WTC11 (cell line): ENCODE results near the gene CELF4. TPM values are rescaled to one million over a fixed set of nuclear protein-coding genes. Genes with fewer than 3 reads are reported as not detected.

Experiments
- ATAC-seq: fragments of 200-7000 bp; cut with Tn5 transposase; 2 replicates; pipeline ENCODE4 v1.10.0; 2021; ENCODE audit warnings: mild to moderate bottlenecking, moderate library complexity
- CTCF ChIA-PET: fragments of 300-600 bp; sonication (Branson Sonifier 250); formaldehyde crosslinking; loops from one replicate; lab custom pipeline; 2021; ENCODE audit warnings: antibody characterized with exemption; lab: Charles Lee
- POLR2A ChIA-PET: fragments of 350-600 bp; sonication (Branson Sonifier 250); formaldehyde crosslinking; loops from one replicate; lab custom pipeline; 2021; ENCODE audit warnings: antibody characterized with exemption; lab: Charles Lee
- DNase-seq: peaks from one replicate; pipeline ENCODE4 v3.0.0; 2021; ENCODE audit warnings: low spot score
- H3K27ac Mint-ChIP-seq: 2 replicates; pipeline ENCODE4 v1.8.0; 2021; ENCODE audit warnings: mixed read lengths
- H3K27me3 Mint-ChIP-seq: 2 replicates; pipeline ENCODE4 v1.8.0; 2021; ENCODE audit warnings: low read depth, mild to moderate bottlenecking, moderate library complexity, mixed read lengths
- H3K36me3 Mint-ChIP-seq: 2 replicates; pipeline ENCODE4 v1.8.0; 2021; ENCODE audit warnings: mixed read lengths
- H3K4me1 Mint-ChIP-seq: 2 replicates; pipeline ENCODE4 v1.8.0; 2022; ENCODE audit warnings: mixed read lengths
- H3K4me3 Mint-ChIP-seq: 2 replicates; pipeline ENCODE4 v1.8.0; 2021; ENCODE audit warnings: mild to moderate bottlenecking, moderate library complexity, mixed read lengths
- H3K9me3 Mint-ChIP-seq: 2 replicates; pipeline ENCODE4 v1.8.0; 2021; ENCODE audit warnings: mixed read lengths
- CBFB ChIP-seq: sonication (generic); formaldehyde crosslinking; IDR thresholded peaks from 2 replicates; pipeline ENCODE4 v1.8.1; 2022; ENCODE audit warnings: mild to moderate bottlenecking, low read depth, missing genetic modification reagents
- CREM ChIP-seq: sonication (generic); formaldehyde crosslinking; IDR thresholded peaks from 2 replicates; pipeline ENCODE4 v1.8.1; 2022; ENCODE audit warnings: mild to moderate bottlenecking, missing genetic modification reagents, moderate library complexity
- ESRRA ChIP-seq: sonication (generic); formaldehyde crosslinking; IDR thresholded peaks from 2 replicates; pipeline ENCODE4 v1.8.1; 2022; ENCODE audit warnings: mild to moderate bottlenecking, missing genetic modification reagents, borderline replicate concordance
- HMGA2 ChIP-seq: fragments of 250-450 bp; sonication (Bioruptor Pico); IDR thresholded peaks from 2 replicates; pipeline ENCODE4 v1.4.0; 2021; ENCODE audit warnings: mild to moderate bottlenecking, moderate library complexity
- NR1H2 ChIP-seq: sonication (generic); formaldehyde crosslinking; IDR thresholded peaks from 2 replicates; pipeline ENCODE4 v1.9.0; 2021; ENCODE audit warnings: mild to moderate bottlenecking, moderate library complexity, missing genetic modification reagents
- TEAD1 ChIP-seq: sonication (generic); formaldehyde crosslinking; IDR thresholded peaks from 2 replicates; pipeline ENCODE4 v1.8.0; 2022; ENCODE audit warnings: mild to moderate bottlenecking, missing genetic modification reagents
- ZBTB21 ChIP-seq: sonication (generic); formaldehyde crosslinking; IDR thresholded peaks from 2 replicates; pipeline ENCODE4 v1.8.1; 2023; ENCODE audit warnings: mild to moderate bottlenecking, missing genetic modification reagents, borderline replicate concordance
- total RNA-seq: library from RNA; stranded (reverse); gene quantifications from 3 replicates; pipeline ENCODE4 v1.2.3, GENCODE V29; 2021
- TF ChIP-seq, protein P1 (sequence below): sonication (generic); formaldehyde crosslinking; IDR thresholded peaks from 2 replicates; pipeline ENCODE4 v1.8.1; 2023; ENCODE audit warnings: mild to moderate bottlenecking, missing genetic modification reagents
- TF ChIP-seq, protein P2 (sequence below): sonication (generic); formaldehyde crosslinking; IDR thresholded peaks from 2 replicates; pipeline ENCODE4 v1.8.0; 2023; ENCODE audit warnings: missing genetic modification reagents, mild to moderate bottlenecking, borderline replicate concordance
- TF ChIP-seq, protein P3 (sequence below): sonication (generic); formaldehyde crosslinking; IDR thresholded peaks from 2 replicates; pipeline ENCODE4 v1.8.1; 2022; ENCODE audit warnings: mild to moderate bottlenecking, missing genetic modification reagents, moderate library complexity, borderline replicate concordance
- TF ChIP-seq, protein P4 (sequence below): fragments of 250-450 bp; sonication (Bioruptor Pico); IDR thresholded peaks from 2 replicates; pipeline ENCODE4 v1.9.0; 2021; ENCODE audit warnings: mild to moderate bottlenecking
- TF ChIP-seq, protein P5 (sequence below): sonication (generic); formaldehyde crosslinking; IDR thresholded peaks from 2 replicates; pipeline ENCODE4 v1.8.1; 2023; ENCODE audit warnings: mild to moderate bottlenecking, missing genetic modification reagents, moderate library complexity
- TF ChIP-seq, protein P6 (sequence below): fragments of 250-450 bp; sonication (Bioruptor Pico); IDR thresholded peaks from 2 replicates; pipeline ENCODE4 v1.9.0; 2021; ENCODE audit warnings: mild to moderate bottlenecking, borderline replicate concordance
- TF ChIP-seq, protein P7 (sequence below): sonication (generic); formaldehyde crosslinking; IDR thresholded peaks from 2 replicates; pipeline ENCODE4 v1.8.0; 2023; ENCODE audit warnings: mild to moderate bottlenecking, missing genetic modification reagents
- TF ChIP-seq, protein P8 (sequence below): sonication (generic); formaldehyde crosslinking; IDR thresholded peaks from 2 replicates; pipeline ENCODE4 v1.8.1; 2022; ENCODE audit warnings: low read depth, missing genetic modification reagents, borderline replicate concordance

The CELF4 gene
- total RNA-seq, 1 experiment from 2014 or later: 2.9 TPM

DNA sequence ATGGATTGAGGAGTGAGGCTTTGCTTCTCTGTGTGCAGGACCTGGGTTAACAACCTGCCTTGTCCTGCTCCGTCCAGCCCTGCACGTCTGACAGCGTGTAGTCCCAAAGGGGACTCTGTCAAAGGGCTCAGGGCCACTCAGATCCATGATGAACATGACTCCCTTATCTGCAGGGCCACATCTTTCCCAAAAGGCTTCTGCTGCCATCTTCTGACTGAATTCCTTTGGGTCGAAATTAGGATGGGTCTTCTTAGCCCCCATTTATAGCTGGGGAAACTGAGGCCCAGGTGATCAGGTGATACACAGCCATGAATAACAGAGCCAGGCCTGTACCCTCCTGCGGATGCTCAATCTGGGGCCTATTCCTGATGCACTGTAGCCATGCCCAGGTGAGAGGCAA is 109.2 kb downstream of the CELF4 start:
- POLR2A ChIA-PET: no interaction called here
- CTCF ChIA-PET: no interaction called here
- TF ChIP-seq ESRRA: no peak
- TF ChIP-seq ZBTB21 (CRISPR knock-in tag): no peak
- TF ChIP-seq TEAD1 (CRISPR knock-in tag): no peak
- TF ChIP-seq NR1H2: no peak
- TF ChIP-seq HMGA2 (CRISPR knock-in tag): no peak
- TF ChIP-seq, protein P1, sequence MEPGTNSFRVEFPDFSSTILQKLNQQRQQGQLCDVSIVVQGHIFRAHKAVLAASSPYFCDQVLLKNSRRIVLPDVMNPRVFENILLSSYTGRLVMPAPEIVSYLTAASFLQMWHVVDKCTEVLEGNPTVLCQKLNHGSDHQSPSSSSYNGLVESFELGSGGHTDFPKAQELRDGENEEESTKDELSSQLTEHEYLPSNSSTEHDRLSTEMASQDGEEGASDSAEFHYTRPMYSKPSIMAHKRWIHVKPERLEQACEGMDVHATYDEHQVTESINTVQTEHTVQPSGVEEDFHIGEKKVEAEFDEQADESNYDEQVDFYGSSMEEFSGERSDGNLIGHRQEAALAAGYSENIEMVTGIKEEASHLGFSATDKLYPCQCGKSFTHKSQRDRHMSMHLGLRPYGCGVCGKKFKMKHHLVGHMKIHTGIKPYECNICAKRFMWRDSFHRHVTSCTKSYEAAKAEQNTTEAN (CRISPR knock-in tag): no peak
- TF ChIP-seq CBFB (CRISPR knock-in tag): no peak
- TF ChIP-seq, protein P2, sequence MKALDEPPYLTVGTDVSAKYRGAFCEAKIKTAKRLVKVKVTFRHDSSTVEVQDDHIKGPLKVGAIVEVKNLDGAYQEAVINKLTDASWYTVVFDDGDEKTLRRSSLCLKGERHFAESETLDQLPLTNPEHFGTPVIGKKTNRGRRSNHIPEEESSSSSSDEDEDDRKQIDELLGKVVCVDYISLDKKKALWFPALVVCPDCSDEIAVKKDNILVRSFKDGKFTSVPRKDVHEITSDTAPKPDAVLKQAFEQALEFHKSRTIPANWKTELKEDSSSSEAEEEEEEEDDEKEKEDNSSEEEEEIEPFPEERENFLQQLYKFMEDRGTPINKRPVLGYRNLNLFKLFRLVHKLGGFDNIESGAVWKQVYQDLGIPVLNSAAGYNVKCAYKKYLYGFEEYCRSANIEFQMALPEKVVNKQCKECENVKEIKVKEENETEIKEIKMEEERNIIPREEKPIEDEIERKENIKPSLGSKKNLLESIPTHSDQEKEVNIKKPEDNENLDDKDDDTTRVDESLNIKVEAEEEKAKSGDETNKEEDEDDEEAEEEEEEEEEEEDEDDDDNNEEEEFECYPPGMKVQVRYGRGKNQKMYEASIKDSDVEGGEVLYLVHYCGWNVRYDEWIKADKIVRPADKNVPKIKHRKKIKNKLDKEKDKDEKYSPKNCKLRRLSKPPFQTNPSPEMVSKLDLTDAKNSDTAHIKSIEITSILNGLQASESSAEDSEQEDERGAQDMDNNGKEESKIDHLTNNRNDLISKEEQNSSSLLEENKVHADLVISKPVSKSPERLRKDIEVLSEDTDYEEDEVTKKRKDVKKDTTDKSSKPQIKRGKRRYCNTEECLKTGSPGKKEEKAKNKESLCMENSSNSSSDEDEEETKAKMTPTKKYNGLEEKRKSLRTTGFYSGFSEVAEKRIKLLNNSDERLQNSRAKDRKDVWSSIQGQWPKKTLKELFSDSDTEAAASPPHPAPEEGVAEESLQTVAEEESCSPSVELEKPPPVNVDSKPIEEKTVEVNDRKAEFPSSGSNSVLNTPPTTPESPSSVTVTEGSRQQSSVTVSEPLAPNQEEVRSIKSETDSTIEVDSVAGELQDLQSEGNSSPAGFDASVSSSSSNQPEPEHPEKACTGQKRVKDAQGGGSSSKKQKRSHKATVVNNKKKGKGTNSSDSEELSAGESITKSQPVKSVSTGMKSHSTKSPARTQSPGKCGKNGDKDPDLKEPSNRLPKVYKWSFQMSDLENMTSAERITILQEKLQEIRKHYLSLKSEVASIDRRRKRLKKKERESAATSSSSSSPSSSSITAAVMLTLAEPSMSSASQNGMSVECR (CRISPR knock-in tag): no peak
- TF ChIP-seq, protein P3, sequence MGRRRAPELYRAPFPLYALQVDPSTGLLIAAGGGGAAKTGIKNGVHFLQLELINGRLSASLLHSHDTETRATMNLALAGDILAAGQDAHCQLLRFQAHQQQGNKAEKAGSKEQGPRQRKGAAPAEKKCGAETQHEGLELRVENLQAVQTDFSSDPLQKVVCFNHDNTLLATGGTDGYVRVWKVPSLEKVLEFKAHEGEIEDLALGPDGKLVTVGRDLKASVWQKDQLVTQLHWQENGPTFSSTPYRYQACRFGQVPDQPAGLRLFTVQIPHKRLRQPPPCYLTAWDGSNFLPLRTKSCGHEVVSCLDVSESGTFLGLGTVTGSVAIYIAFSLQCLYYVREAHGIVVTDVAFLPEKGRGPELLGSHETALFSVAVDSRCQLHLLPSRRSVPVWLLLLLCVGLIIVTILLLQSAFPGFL (CRISPR knock-in tag): no peak
- no peak for TF ChIP-seq CREM (CRISPR knock-in tag)
- TF ChIP-seq, protein P4, sequence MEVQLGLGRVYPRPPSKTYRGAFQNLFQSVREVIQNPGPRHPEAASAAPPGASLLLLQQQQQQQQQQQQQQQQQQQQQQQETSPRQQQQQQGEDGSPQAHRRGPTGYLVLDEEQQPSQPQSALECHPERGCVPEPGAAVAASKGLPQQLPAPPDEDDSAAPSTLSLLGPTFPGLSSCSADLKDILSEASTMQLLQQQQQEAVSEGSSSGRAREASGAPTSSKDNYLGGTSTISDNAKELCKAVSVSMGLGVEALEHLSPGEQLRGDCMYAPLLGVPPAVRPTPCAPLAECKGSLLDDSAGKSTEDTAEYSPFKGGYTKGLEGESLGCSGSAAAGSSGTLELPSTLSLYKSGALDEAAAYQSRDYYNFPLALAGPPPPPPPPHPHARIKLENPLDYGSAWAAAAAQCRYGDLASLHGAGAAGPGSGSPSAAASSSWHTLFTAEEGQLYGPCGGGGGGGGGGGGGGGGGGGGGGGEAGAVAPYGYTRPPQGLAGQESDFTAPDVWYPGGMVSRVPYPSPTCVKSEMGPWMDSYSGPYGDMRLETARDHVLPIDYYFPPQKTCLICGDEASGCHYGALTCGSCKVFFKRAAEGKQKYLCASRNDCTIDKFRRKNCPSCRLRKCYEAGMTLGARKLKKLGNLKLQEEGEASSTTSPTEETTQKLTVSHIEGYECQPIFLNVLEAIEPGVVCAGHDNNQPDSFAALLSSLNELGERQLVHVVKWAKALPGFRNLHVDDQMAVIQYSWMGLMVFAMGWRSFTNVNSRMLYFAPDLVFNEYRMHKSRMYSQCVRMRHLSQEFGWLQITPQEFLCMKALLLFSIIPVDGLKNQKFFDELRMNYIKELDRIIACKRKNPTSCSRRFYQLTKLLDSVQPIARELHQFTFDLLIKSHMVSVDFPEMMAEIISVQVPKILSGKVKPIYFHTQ (CRISPR knock-in tag): no peak
- TF ChIP-seq, protein P5, sequence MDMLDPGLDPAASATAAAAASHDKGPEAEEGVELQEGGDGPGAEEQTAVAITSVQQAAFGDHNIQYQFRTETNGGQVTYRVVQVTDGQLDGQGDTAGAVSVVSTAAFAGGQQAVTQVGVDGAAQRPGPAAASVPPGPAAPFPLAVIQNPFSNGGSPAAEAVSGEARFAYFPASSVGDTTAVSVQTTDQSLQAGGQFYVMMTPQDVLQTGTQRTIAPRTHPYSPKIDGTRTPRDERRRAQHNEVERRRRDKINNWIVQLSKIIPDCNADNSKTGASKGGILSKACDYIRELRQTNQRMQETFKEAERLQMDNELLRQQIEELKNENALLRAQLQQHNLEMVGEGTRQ (CRISPR knock-in tag): no peak
- TF ChIP-seq, protein P6, sequence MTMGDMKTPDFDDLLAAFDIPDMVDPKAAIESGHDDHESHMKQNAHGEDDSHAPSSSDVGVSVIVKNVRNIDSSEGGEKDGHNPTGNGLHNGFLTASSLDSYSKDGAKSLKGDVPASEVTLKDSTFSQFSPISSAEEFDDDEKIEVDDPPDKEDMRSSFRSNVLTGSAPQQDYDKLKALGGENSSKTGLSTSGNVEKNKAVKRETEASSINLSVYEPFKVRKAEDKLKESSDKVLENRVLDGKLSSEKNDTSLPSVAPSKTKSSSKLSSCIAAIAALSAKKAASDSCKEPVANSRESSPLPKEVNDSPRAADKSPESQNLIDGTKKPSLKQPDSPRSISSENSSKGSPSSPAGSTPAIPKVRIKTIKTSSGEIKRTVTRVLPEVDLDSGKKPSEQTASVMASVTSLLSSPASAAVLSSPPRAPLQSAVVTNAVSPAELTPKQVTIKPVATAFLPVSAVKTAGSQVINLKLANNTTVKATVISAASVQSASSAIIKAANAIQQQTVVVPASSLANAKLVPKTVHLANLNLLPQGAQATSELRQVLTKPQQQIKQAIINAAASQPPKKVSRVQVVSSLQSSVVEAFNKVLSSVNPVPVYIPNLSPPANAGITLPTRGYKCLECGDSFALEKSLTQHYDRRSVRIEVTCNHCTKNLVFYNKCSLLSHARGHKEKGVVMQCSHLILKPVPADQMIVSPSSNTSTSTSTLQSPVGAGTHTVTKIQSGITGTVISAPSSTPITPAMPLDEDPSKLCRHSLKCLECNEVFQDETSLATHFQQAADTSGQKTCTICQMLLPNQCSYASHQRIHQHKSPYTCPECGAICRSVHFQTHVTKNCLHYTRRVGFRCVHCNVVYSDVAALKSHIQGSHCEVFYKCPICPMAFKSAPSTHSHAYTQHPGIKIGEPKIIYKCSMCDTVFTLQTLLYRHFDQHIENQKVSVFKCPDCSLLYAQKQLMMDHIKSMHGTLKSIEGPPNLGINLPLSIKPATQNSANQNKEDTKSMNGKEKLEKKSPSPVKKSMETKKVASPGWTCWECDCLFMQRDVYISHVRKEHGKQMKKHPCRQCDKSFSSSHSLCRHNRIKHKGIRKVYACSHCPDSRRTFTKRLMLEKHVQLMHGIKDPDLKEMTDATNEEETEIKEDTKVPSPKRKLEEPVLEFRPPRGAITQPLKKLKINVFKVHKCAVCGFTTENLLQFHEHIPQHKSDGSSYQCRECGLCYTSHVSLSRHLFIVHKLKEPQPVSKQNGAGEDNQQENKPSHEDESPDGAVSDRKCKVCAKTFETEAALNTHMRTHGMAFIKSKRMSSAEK: no peak
- TF ChIP-seq, protein P7, sequence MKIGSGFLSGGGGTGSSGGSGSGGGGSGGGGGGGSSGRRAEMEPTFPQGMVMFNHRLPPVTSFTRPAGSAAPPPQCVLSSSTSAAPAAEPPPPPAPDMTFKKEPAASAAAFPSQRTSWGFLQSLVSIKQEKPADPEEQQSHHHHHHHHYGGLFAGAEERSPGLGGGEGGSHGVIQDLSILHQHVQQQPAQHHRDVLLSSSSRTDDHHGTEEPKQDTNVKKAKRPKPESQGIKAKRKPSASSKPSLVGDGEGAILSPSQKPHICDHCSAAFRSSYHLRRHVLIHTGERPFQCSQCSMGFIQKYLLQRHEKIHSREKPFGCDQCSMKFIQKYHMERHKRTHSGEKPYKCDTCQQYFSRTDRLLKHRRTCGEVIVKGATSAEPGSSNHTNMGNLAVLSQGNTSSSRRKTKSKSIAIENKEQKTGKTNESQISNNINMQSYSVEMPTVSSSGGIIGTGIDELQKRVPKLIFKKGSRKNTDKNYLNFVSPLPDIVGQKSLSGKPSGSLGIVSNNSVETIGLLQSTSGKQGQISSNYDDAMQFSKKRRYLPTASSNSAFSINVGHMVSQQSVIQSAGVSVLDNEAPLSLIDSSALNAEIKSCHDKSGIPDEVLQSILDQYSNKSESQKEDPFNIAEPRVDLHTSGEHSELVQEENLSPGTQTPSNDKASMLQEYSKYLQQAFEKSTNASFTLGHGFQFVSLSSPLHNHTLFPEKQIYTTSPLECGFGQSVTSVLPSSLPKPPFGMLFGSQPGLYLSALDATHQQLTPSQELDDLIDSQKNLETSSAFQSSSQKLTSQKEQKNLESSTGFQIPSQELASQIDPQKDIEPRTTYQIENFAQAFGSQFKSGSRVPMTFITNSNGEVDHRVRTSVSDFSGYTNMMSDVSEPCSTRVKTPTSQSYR: no peak
- TF ChIP-seq, protein P8, sequence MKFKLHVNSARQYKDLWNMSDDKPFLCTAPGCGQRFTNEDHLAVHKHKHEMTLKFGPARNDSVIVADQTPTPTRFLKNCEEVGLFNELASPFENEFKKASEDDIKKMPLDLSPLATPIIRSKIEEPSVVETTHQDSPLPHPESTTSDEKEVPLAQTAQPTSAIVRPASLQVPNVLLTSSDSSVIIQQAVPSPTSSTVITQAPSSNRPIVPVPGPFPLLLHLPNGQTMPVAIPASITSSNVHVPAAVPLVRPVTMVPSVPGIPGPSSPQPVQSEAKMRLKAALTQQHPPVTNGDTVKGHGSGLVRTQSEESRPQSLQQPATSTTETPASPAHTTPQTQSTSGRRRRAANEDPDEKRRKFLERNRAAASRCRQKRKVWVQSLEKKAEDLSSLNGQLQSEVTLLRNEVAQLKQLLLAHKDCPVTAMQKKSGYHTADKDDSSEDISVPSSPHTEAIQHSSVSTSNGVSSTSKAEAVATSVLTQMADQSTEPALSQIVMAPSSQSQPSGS (CRISPR knock-in tag): no peak
- Mint-ChIP-seq H3K4me3 (no peak overlapping the region), H3K36me3 (no peaks in the 10 kb centered on the region), H3K4me1 (peaks cover 16% of the 10 kb centered on the region), H3K27me3 (peaks cover 9% of the 10 kb centered on the region), H3K9me3 (no peaks in the 10 kb centered on the region), H3K27ac (no peak overlapping the region)
- ATAC-seq (no peak), DNase-seq (no peak)
